ENCODE data around the gene LASP1.

Gene LASP1

DNA sequence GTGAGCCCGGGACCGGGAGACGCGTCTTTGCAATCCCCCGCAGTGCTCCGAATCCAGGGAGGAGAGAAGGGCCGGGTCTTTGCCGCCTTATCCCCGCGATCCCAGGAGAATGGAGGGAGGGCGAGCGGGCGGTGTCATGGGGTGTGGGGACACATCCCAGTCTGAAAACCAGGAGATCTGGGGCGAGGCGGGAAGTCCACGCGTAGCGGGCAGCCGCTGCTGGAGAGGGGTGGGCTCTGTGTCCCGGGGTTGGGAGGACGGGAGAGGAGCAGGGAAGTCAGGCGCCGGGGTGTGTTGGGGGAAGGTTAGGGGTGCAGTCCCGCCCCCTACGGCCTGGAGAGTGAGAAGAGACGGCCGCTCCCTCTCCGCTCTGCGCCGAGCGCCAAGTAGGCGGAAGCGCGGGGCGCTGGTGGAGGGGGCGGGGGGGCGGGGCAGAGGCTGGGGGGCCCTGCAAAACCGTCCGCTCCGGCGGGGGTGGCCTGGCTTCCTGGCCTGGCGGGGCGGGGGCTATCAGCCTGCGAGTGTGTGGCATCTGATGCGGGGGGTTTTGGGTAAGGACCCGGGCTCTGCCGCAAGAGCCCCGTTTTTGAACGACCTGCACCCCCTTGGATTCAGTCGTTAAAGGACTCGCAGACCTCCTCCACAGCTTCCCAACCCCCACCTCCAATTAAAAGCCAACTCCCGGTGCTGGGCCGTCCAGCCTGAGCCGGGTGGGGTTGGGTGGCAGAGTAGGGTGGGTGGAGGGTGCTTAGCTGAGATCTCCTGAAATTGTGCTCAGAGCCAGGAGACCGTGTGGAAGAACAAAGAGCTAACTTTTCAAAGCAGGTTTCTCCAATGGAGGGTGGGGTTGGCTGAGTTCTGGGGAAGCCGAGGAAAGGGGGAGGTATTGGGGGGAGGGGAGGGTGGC, 654 bp downstream of the LASP1 start:
- peaks cover 46% of the 10 kb centered on the region for H3K4me1 ChIP-seq (ENCODE audit: control insufficient read depth, insufficient read depth, low read length, poor library complexity, severe bottlenecking)
- peak overlapping the region; percentile 87 for H3K27ac ChIP-seq (ENCODE audit: insufficient read depth, low read length, poor library complexity, severe bottlenecking)
- no peaks in the 10 kb centered on the region for H3K36me3 ChIP-seq (ENCODE audit: control insufficient read depth, insufficient read depth, low read length)
- peak; percentile 33 to 60 (median 45) for DNase-seq
- H3K27me3 ChIP-seq (replicated peaks; ENCODE audit: control insufficient read depth, insufficient read depth, low read length, poor library complexity, severe bottlenecking): no peaks in the 10 kb centered on the region
- H3K9me3 ChIP-seq (ENCODE audit: control insufficient read depth, low read length): no peaks in the 10 kb centered on the region
- H3K4me3 ChIP-seq (ENCODE audit: insufficient read depth, low read depth, low read length, poor library complexity, severe bottlenecking): peak overlapping the region; percentile 85

DNA sequence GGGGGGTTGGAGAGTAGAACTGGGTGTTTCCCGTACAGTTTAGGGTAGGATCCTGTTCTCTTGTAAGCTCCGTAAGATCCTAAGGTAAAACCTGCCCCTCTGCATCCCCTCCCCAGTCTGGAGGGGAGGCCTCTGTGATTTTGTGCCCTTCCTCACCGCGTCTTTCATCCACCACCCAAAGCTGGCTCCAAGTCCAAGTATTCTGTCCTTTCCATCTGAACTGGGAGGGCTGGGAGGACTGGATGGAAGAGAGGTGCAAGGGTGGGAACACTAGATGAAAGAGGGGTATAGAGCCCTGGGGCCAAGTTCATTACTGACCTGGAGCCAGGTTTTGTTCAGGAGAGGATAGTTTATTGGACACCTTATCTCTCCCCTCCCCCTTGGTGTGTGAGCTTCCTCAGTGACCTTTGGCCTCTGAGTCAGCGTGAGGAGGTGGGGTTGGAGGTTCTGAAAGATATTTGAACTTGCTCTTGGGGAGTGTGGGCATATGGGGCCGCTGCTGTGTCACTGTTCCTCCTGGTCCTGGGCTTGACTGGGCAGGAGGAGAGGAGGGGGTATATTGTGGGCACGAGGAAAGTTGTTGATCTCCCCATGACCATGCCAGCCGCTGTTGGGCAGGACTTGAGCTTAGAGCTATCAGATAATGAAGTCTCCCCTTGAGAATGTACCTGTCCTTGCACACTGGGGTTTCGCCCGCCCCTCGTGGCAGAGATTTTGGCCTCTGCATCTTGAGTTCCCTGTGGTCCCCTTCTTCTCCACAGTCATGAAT, 1.6 kb downstream of the LASP1 start:
- DNase-seq: peak; percentile 23 to 60 (median 51)
- Histone ChIP-seq H3K36me3 (ENCODE audit: control insufficient read depth, insufficient read depth, low read length) (no peaks in the 10 kb centered on the region), H3K27ac (ENCODE audit: insufficient read depth, low read length, poor library complexity, severe bottlenecking) (peak overlapping the region; percentile 69), H3K27me3 (replicated peaks; ENCODE audit: control insufficient read depth, insufficient read depth, low read length, poor library complexity, severe bottlenecking) (no peaks in the 10 kb centered on the region), H3K4me3 (ENCODE audit: insufficient read depth, low read depth, low read length, poor library complexity, severe bottlenecking) (peak overlapping the region; percentile 85), H3K4me1 (ENCODE audit: control insufficient read depth, insufficient read depth, low read length, poor library complexity, severe bottlenecking) (peaks cover 50% of the 10 kb centered on the region), H3K9me3 (ENCODE audit: control insufficient read depth, low read length) (no peaks in the 10 kb centered on the region)

DNA sequence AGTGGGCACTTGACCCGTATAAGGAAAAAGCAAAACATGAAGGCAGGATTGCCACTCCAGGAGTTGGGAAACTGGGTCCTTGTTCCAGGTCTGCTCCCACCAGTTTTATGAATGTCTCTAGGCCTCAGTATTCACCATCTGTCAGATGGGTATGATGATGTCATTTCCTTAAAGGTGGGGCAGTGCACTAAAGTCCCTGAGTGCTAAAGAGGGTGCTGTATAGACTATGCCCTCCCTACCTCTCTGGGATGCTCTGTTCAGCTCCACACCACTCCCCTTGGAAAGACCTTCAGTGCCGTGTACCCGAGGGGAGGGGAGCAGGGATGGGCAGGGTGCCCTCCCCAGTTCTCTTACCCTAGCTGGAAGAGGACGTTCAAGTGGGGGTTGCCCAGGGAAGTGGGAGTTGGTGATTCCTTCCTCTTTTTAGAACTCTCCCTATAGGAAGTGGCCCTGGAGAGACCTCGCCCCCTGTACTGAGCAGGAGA, 2.2 kb downstream of the LASP1 start:
- peak overlapping the region; percentile 69 for H3K27ac ChIP-seq (ENCODE audit: insufficient read depth, low read length, poor library complexity, severe bottlenecking)
- peak overlapping the region; percentile 85 for H3K4me3 ChIP-seq (ENCODE audit: insufficient read depth, low read depth, low read length, poor library complexity, severe bottlenecking)
- DNase-seq: no peak
- H3K36me3 ChIP-seq (ENCODE audit: control insufficient read depth, insufficient read depth, low read length): no peaks in the 10 kb centered on the region
- H3K9me3 ChIP-seq (ENCODE audit: control insufficient read depth, low read length): no peaks in the 10 kb centered on the region
- H3K27me3 ChIP-seq (replicated peaks; ENCODE audit: control insufficient read depth, insufficient read depth, low read length, poor library complexity, severe bottlenecking): no peaks in the 10 kb centered on the region
- H3K4me1 ChIP-seq (ENCODE audit: control insufficient read depth, insufficient read depth, low read length, poor library complexity, severe bottlenecking): peaks cover 54% of the 10 kb centered on the region

GRCh38 chr17:38872671-38873385, 3.0 kb downstream of the LASP1 start:
- no peaks in the 10 kb centered on the region for H3K27me3 ChIP-seq (replicated peaks; ENCODE audit: control insufficient read depth, insufficient read depth, low read length, poor library complexity, severe bottlenecking)
- peaks cover 3% of the 10 kb centered on the region for H3K36me3 ChIP-seq (ENCODE audit: control insufficient read depth, insufficient read depth, low read length)
- H3K4me3 ChIP-seq (ENCODE audit: insufficient read depth, low read depth, low read length, poor library complexity, severe bottlenecking): peak overlapping the region; percentile 85
- H3K27ac ChIP-seq (ENCODE audit: insufficient read depth, low read length, poor library complexity, severe bottlenecking): peak overlapping the region; percentile 69
- H3K9me3 ChIP-seq (ENCODE audit: control insufficient read depth, low read length): no peaks in the 10 kb centered on the region
- peaks cover 61% of the 10 kb centered on the region for H3K4me1 ChIP-seq (ENCODE audit: control insufficient read depth, insufficient read depth, low read length, poor library complexity, severe bottlenecking)
- DNase-seq: no peak

- Histone ChIP-seq H3K9me3 (ENCODE audit: control insufficient read depth, low read length) (no peaks in the 10 kb centered on the region), H3K4me3 (ENCODE audit: insufficient read depth, low read depth, low read length, poor library complexity, severe bottlenecking) (no peak overlapping the region), H3K27me3 (replicated peaks; ENCODE audit: control insufficient read depth, insufficient read depth, low read length, poor library complexity, severe bottlenecking) (no peaks in the 10 kb centered on the region), H3K4me1 (ENCODE audit: control insufficient read depth, insufficient read depth, low read length, poor library complexity, severe bottlenecking) (peaks cover 66% of the 10 kb centered on the region), H3K27ac (ENCODE audit: insufficient read depth, low read length, poor library complexity, severe bottlenecking) (peak overlapping the region; percentile 69), H3K36me3 (ENCODE audit: control insufficient read depth, insufficient read depth, low read length) (peaks cover 13% of the 10 kb centered on the region)
- no peak for DNase-seq
Measured at GRCh38 chr17:38873640-38874380, 4.0 kb downstream of the LASP1 start.

- no peak overlapping the region for H3K4me3 ChIP-seq (ENCODE audit: insufficient read depth, low read depth, low read length, poor library complexity, severe bottlenecking)
- peaks cover 71% of the 10 kb centered on the region for H3K4me1 ChIP-seq (ENCODE audit: control insufficient read depth, insufficient read depth, low read length, poor library complexity, severe bottlenecking)
- H3K9me3 ChIP-seq (ENCODE audit: control insufficient read depth, low read length): no peaks in the 10 kb centered on the region
- no peak for DNase-seq
- peak overlapping the region; percentile 41 for H3K27ac ChIP-seq (ENCODE audit: insufficient read depth, low read length, poor library complexity, severe bottlenecking)
- H3K27me3 ChIP-seq (replicated peaks; ENCODE audit: control insufficient read depth, insufficient read depth, low read length, poor library complexity, severe bottlenecking): no peaks in the 10 kb centered on the region
- H3K36me3 ChIP-seq (ENCODE audit: control insufficient read depth, insufficient read depth, low read length): peaks cover 13% of the 10 kb centered on the region
Measured at GRCh38 chr17:38874505-38875400, 4.9 kb downstream of the LASP1 start.

DNA sequence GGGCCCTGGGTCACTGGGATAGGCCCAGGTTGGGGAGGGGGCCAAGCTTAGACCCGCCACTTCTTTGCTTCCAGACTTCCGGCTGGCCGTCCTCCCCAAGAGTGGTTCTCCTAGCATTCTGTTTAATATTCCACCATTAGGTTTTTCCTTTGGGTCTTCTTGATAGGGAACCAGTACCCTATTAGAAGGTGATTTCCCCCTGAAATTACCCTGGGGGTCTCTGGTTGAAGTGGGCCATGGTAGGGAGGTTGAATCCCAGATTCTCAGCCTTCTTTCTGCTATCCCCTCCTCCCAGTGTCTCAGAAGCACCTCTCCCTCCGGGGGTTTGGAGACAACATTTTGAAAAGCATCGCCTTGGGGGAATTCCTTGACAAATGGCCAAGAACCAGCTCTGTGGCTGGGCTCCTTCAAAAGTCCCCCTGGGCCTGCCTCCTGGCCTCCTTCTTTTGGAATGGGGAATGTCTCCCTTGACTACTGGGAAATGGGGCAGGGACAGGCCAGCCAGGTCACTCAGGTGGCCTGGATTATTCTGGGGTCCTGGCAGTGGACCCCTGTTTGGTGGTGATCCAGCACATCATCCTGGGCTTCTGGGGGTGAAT, 5.7 kb downstream of the LASP1 start:
- DNase-seq: no peak
- Histone ChIP-seq H3K4me1 (ENCODE audit: control insufficient read depth, insufficient read depth, low read length, poor library complexity, severe bottlenecking) (peaks cover 79% of the 10 kb centered on the region), H3K9me3 (ENCODE audit: control insufficient read depth, low read length) (no peaks in the 10 kb centered on the region), H3K4me3 (ENCODE audit: insufficient read depth, low read depth, low read length, poor library complexity, severe bottlenecking) (no peak overlapping the region), H3K27me3 (replicated peaks; ENCODE audit: control insufficient read depth, insufficient read depth, low read length, poor library complexity, severe bottlenecking) (no peaks in the 10 kb centered on the region), H3K36me3 (ENCODE audit: control insufficient read depth, insufficient read depth, low read length) (peaks cover 13% of the 10 kb centered on the region), H3K27ac (ENCODE audit: insufficient read depth, low read length, poor library complexity, severe bottlenecking) (peak overlapping the region; percentile 41)

- DNase-seq: no peak
- H3K36me3 ChIP-seq (ENCODE audit: control insufficient read depth, insufficient read depth, low read length): peaks cover 18% of the 10 kb centered on the region
- no peaks in the 10 kb centered on the region for H3K27me3 ChIP-seq (replicated peaks; ENCODE audit: control insufficient read depth, insufficient read depth, low read length, poor library complexity, severe bottlenecking)
- H3K4me3 ChIP-seq (ENCODE audit: insufficient read depth, low read depth, low read length, poor library complexity, severe bottlenecking): no peak overlapping the region
- H3K4me1 ChIP-seq (ENCODE audit: control insufficient read depth, insufficient read depth, low read length, poor library complexity, severe bottlenecking): peaks cover 86% of the 10 kb centered on the region
- H3K27ac ChIP-seq (ENCODE audit: insufficient read depth, low read length, poor library complexity, severe bottlenecking): peak overlapping the region; percentile 57
- H3K9me3 ChIP-seq (ENCODE audit: control insufficient read depth, low read length): no peaks in the 10 kb centered on the region
Measured at GRCh38 chr17:38877130-38877851, 7.4 kb downstream of the LASP1 start.
